ENCODE data around the gene MYOC. TPM values are rescaled to one million over a fixed set of nuclear protein-coding genes. Genes with fewer than 3 reads are reported as not detected.

The MYOC gene
- total RNA-seq, 2 experiments from 2014 or later, result not detected

DNA sequence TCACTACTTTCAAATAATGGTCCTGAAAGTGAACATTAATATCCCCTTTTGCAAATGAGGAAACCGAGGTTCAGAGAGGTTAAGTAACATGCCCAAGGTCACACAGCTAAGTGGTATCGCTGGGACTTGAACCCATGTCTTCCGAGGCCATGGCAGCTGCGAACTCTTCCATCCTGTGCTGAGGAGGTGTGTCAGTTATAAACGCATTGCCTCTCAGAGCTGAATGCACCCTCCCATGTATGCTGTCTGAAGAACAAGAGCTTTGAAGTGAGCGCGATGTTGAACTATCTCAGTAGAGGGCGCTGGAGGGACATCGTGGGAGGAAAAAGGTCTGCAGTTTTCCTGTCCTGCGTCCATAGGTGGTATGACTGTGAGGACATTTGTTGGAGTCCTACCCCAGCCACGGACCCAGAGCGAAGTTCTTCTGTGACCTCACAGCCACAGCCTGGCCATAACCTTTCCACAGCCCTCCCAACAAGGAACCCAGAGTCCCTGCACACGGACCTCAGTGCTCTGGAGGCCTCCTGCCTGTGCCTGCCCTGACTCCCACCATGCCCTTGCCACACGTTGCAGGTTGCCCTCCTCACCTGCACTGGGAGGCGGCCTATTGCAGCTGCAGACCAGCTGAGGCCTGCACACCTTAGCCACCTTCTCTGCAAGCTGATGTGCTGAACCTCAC is 7.5 kb downstream of the MYOC start:
- intact Hi-C loops (cut with micrococcal nuclease), result loop anchor here (1.0 to 5.0 kb wide), 3 partner anchors 160 to 782 kb away; partner anchors contain the start of gene PRRC2C
- ChIA-PET CTCF (interaction anchor here (0.5 to 3.2 kb wide), 40 partner anchors 10 to 857 kb away, joined by 3 to 59 read pairs (median 4); partner anchors contain the start of genes DNM3, FMO4, METTL13 and PRRC2C), POLR2A (interaction anchor here (0.7 kb wide), 1 partner anchor 207 kb away, joined by 7 read pairs; no protein-coding TSS in a partner anchor)
- Mint-ChIP-seq H3K36me3 (no peaks in the 10 kb centered on the region), H3K27me3 (no peaks in the 10 kb centered on the region), H3K4me3 (no peak overlapping the region), H3K4me1 (ENCODE audit: low read depth) (peaks cover 4% of the 10 kb centered on the region), H3K27ac (no peak overlapping the region), H3K9me3 (no peaks in the 10 kb centered on the region)
- DNase-seq, result peak; percentile 82

DNA sequence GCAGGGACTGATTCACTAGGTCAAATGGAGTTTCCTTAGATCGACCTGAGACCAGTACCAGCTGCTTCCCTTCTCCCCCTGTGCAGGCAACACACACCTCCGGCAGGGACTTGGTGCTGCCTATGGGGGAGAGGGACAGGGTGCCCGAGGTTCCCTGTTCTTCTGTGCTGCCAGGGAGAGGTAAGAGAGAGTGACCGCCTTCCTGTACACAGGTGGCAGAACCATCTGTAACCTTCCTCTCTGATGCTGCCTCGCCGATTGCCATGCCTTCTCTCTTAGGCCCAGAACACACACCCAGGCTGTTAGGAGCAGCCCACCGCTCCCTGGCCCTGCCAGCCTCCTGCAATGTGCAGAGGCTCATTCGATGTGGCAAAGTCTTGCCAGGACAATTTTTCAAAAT is 9.3 kb downstream of the MYOC start:
- H3K27me3 Mint-ChIP-seq, result no peaks in the 10 kb centered on the region
- H3K4me1 Mint-ChIP-seq (ENCODE audit: low read depth), result peaks cover 4% of the 10 kb centered on the region
- ChIA-PET POLR2A (no interaction called here), CTCF (interaction anchor here (1.9 kb wide), 1 partner anchor 70 kb away, joined by 11 read pairs; no protein-coding TSS in a partner anchor)
- H3K4me3 Mint-ChIP-seq, result no peak overlapping the region
- intact Hi-C loops (cut with micrococcal nuclease), result no loop called here
- DNase-seq, result no peak
- H3K9me3 Mint-ChIP-seq, result no peaks in the 10 kb centered on the region
- H3K36me3 Mint-ChIP-seq, result no peaks in the 10 kb centered on the region
- no peak overlapping the region for H3K27ac Mint-ChIP-seq

DNA sequence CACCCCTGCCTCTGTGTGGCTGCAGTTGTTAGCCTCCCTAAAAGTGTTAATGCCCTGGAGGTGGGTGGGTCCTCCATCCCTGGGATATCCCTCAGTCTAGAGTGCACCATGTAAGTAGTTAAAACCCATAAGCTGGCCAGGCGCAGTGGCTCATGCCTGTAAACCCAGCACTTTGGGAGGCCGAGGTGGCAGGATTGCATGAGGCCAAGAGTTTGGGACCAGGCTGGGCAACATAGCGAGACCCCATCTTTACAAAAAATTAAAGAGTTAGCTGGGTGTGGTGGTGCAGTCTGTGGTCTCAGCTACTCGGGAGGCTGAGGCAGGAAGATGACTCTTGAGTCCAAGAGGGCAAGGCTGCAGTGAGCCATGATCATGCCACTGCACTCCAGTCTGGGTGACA is 10.3 kb downstream of the MYOC start:
- Mint-ChIP-seq H3K27me3 (no peaks in the 10 kb centered on the region), H3K36me3 (no peaks in the 10 kb centered on the region), H3K4me3 (no peak overlapping the region), H3K27ac (no peak overlapping the region), H3K9me3 (no peaks in the 10 kb centered on the region), H3K4me1 (ENCODE audit: low read depth) (peaks cover 4% of the 10 kb centered on the region)
- DNase-seq, result no peak
- ChIA-PET CTCF (no interaction called here), POLR2A (no interaction called here)
- intact Hi-C loops (cut with micrococcal nuclease), result no loop called here

DNA sequence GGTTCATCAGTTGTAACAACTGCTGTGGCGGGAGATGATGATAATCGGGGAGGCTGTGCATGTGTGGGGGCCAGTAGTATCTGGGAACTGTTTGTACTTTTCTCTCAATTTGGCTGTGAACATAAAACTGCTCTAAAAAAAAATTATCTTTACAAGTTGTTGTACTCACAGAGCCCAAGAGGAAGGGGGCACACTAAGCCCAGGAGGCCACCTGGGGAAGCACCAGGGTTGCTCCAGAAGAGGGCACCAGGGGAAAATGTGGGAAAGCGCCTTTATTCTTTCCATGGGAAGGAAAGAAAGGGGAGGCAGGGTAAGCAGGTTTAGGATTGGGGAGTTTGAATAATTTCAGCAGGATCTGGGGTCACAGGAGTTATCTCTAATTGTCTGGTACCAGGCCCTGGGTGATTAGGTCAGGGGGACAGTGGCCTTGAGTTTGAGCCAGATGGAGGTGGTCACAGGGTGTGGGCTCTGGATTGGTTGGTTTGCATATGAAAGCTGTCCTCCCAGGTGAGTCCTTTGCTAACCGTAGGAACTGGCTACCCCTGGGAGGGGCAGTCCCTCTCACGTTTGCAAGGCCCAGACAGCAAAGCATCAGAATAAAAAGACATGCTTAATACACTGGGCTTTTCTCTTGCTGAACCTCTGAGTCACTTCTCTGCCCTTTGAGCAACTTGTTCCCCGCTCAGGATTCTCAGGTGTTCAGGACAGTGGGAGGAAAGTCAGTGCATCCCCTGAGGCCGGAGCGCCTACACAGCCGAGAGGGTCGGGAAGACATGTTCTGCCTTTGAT is 11.2 kb downstream of the MYOC start:
- H3K9me3 Mint-ChIP-seq, result no peaks in the 10 kb centered on the region
- H3K27ac Mint-ChIP-seq, result no peak overlapping the region
- H3K4me1 Mint-ChIP-seq (ENCODE audit: low read depth), result peaks cover 4% of the 10 kb centered on the region
- no peaks in the 10 kb centered on the region for H3K36me3 Mint-ChIP-seq
- no peak for DNase-seq
- ChIA-PET POLR2A (no interaction called here), CTCF (no interaction called here)
- intact Hi-C loops (cut with micrococcal nuclease), result no loop called here
- H3K27me3 Mint-ChIP-seq, result no peaks in the 10 kb centered on the region
- H3K4me3 Mint-ChIP-seq, result no peak overlapping the region

DNA sequence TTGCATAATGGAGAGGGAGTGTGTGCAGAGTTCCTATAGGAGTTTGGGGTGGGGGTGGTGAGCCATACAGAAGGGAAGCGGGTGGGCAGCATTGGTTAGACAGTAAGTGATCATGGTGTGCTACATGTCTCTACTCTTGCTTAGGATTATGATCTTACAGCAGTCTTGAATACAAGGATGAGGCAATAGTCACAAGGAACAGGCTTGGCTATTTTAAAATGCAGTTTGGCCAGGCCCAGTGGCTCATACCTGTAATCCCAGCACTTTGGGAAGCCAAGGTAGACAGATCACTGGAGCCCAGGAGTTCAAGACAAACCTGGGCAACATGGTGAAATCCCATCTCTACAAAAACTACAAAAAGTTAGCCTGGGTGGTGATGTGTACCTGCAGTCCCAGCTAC is 12.3 kb downstream of the MYOC start:
- no peaks in the 10 kb centered on the region for H3K27me3 Mint-ChIP-seq
- no peaks in the 10 kb centered on the region for H3K36me3 Mint-ChIP-seq
- H3K4me1 Mint-ChIP-seq (ENCODE audit: low read depth), result peaks cover 4% of the 10 kb centered on the region
- no peak for DNase-seq
- ChIA-PET CTCF (no interaction called here), POLR2A (no interaction called here)
- H3K9me3 Mint-ChIP-seq, result no peaks in the 10 kb centered on the region
- H3K27ac Mint-ChIP-seq, result no peak overlapping the region
- intact Hi-C loops (cut with micrococcal nuclease), result no loop called here
- H3K4me3 Mint-ChIP-seq, result no peak overlapping the region

DNA sequence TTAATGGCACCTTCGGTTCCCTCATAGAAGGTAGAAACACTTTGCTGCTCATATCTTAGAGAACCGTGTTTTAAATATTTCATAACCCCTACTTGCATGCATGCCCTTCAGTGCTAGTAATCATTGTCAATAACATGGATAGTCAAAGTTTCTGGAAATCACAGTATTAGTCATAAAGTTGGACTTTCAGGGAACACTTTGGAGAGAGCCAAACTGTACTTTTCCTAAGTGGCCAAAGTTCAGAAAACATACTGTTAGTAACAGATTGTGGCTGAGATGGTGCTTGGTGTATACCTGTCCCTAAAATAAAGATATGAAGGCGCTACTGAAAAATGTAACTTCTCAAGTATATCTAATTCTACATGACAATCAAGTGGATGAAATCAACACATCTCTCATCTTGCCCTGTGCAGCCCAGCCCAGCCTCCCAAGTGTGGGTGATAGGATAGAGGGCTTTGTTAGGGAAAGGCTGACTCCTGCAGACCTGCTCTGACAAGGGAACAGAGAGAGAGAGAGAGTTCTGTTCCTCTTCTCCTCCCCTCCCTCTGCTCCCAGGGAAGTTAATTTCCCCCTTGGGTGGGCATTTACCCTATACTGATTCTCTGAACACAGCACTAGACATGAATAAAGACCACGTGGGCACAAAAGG is 14.4 kb downstream of the MYOC start:
- H3K27ac Mint-ChIP-seq, result no peak overlapping the region
- DNase-seq, result no peak
- intact Hi-C loops (cut with micrococcal nuclease), result no loop called here
- H3K4me1 Mint-ChIP-seq (ENCODE audit: low read depth), result no peaks in the 10 kb centered on the region
- POLR2A ChIA-PET, result interaction anchor here (0.6 kb wide), 1 partner anchor 124 kb away, joined by 3 read pairs; no protein-coding TSS in a partner anchor
- no peaks in the 10 kb centered on the region for H3K9me3 Mint-ChIP-seq
- H3K27me3 Mint-ChIP-seq, result peaks cover 2% of the 10 kb centered on the region
- CTCF ChIA-PET, result no interaction called here
- no peak overlapping the region for H3K4me3 Mint-ChIP-seq
- H3K36me3 Mint-ChIP-seq, result no peaks in the 10 kb centered on the region

DNA sequence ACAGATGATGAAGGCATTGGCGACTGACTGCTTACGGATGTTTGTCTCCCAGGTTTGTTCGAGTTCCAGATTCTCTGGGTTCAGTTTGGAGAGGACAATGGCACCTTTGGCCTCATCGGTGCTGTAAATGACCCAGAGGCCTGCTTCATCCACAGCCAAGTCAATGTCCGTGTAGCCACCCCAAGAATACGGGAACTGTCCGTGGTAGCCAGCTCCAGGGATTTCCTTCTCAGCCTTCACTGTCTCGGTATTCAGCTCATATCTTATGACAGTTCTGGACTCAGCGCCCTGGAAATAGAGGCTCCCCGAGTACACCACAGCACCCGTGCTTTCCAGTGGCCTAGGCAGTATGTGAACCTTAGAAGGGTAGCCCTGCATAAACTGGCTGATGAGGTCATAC is 16.3 kb downstream of the MYOC start:
- no peak overlapping the region for H3K4me3 Mint-ChIP-seq
- peaks cover 6% of the 10 kb centered on the region for H3K27me3 Mint-ChIP-seq
- no peaks in the 10 kb centered on the region for H3K4me1 Mint-ChIP-seq (ENCODE audit: low read depth)
- no peak for DNase-seq
- no peak overlapping the region for H3K27ac Mint-ChIP-seq
- no peaks in the 10 kb centered on the region for H3K9me3 Mint-ChIP-seq
- H3K36me3 Mint-ChIP-seq, result no peaks in the 10 kb centered on the region
- intact Hi-C loops (cut with micrococcal nuclease), result no loop called here
- ChIA-PET POLR2A (no interaction called here), CTCF (interaction anchor here (3.7 kb wide), 1 partner anchor 9 kb away, joined by 17 read pairs; no protein-coding TSS in a partner anchor)

DNA sequence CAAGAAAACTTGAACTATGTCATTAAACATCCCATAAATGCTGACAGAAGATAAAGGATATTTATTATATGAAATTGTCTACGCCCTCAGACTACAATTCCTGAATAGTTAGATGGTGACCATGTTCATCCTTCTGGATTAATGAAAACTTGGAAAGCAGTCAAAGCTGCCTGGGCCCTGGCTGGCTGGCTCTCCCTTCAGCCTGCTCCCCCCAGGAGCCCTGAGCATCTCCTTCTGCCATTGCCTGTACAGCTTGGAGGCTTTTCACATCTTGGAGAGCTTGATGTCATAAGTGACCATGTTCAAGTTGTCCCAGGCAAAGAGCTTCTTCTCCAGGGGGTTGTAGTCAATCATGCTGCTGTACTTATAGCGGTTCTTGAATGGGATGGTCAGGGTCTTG is 16.8 kb downstream of the MYOC start:
- H3K4me3 Mint-ChIP-seq, result no peak overlapping the region
- H3K4me1 Mint-ChIP-seq (ENCODE audit: low read depth), result no peaks in the 10 kb centered on the region
- no peak overlapping the region for H3K27ac Mint-ChIP-seq
- no peaks in the 10 kb centered on the region for H3K9me3 Mint-ChIP-seq
- ChIA-PET POLR2A (no interaction called here), CTCF (interaction anchor here (3.7 kb wide), 1 partner anchor 9 kb away, joined by 17 read pairs; no protein-coding TSS in a partner anchor)
- intact Hi-C loops (cut with micrococcal nuclease), result no loop called here
- H3K36me3 Mint-ChIP-seq, result no peaks in the 10 kb centered on the region
- peaks cover 6% of the 10 kb centered on the region for H3K27me3 Mint-ChIP-seq
- DNase-seq, result no peak

DNA sequence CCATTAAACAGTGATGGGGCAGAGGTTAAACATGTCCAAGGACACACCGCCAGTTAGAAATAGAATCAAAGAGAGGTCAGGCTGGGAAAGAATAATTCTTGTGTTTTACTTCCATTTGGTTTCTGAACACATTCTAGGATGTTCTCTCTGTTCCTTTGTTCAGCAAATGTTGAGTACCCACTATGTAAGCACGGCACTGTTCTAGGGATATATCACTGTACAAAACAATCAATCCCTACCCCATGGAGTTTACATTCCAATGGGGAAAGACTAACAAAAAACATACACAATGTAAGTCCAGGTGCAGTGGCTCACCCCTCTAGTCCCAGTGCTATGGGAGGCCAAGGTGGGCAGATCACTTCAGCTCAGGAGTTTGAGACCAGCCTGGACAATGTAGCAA is 24.3 kb downstream of the MYOC start:
- intact Hi-C loops (cut with micrococcal nuclease), result no loop called here
- H3K4me1 Mint-ChIP-seq (ENCODE audit: low read depth), result no peaks in the 10 kb centered on the region
- no peaks in the 10 kb centered on the region for H3K9me3 Mint-ChIP-seq
- H3K4me3 Mint-ChIP-seq, result no peak overlapping the region
- H3K27me3 Mint-ChIP-seq, result peaks cover 18% of the 10 kb centered on the region
- DNase-seq, result no peak
- no peak overlapping the region for H3K27ac Mint-ChIP-seq
- POLR2A ChIA-PET, result interaction anchor here (0.5 kb wide), 1 partner anchor 22 kb away, joined by 3 read pairs; no protein-coding TSS in a partner anchor
- H3K36me3 Mint-ChIP-seq, result no peaks in the 10 kb centered on the region
- CTCF ChIA-PET, result no interaction called here

DNA sequence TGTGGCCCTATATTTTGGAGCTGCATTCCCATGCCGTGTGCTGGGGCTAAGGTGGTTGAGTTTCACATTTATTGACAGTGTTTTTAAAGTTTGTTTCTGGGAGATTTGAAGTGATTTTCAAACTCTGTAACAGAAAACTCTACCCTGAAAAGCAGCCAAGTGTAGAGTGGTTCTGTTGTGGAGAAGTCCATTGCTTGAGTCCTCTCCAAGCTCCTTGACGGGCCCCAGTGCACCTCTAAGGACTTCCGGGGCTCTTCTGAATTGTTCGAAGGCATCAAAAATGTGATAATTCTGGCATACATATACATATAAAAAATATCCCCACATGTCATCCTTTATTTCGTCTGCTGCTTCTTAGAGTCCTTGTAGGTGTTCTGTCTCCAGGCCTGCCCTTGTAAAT is 25.5 kb downstream of the MYOC start:
- Mint-ChIP-seq H3K27me3 (peaks cover 14% of the 10 kb centered on the region), H3K36me3 (no peaks in the 10 kb centered on the region), H3K9me3 (no peaks in the 10 kb centered on the region), H3K4me1 (ENCODE audit: low read depth) (no peaks in the 10 kb centered on the region), H3K27ac (no peak overlapping the region), H3K4me3 (no peak overlapping the region)
- CTCF ChIA-PET, result no interaction called here
- POLR2A ChIA-PET, result no interaction called here
- no peak for DNase-seq
- intact Hi-C loops (cut with micrococcal nuclease), result no loop called here

DNA sequence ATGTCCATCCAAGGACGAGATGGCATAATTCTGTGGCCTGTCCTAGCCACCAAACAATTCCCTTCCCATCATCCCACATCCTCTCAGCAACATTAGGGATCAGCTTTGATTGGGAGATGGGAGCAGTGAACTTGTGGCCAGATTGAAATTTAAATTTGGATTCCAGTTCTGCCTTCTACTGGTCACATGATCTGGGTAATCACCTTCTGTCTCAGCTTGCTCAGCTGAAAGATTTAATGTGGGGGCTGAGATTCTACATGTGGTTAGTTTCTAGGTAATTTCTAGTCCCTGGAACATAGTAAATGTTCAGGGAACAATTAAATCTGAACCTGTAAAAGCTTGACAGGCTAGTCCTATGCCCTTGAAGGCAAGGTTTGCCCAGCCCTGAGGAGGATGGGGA is 27.3 kb downstream of the MYOC start:
- Mint-ChIP-seq H3K4me3 (no peak overlapping the region), H3K9me3 (no peaks in the 10 kb centered on the region), H3K36me3 (no peaks in the 10 kb centered on the region), H3K27me3 (peaks cover 12% of the 10 kb centered on the region), H3K4me1 (ENCODE audit: low read depth) (no peaks in the 10 kb centered on the region), H3K27ac (no peak overlapping the region)
- intact Hi-C loops (cut with micrococcal nuclease), result no loop called here
- DNase-seq, result no peak
- ChIA-PET POLR2A (no interaction called here), CTCF (interaction anchor here (1.3 kb wide), 1 partner anchor 140 kb away, joined by 3 read pairs; the partner anchor contains the start of gene PRRC2C)

DNA sequence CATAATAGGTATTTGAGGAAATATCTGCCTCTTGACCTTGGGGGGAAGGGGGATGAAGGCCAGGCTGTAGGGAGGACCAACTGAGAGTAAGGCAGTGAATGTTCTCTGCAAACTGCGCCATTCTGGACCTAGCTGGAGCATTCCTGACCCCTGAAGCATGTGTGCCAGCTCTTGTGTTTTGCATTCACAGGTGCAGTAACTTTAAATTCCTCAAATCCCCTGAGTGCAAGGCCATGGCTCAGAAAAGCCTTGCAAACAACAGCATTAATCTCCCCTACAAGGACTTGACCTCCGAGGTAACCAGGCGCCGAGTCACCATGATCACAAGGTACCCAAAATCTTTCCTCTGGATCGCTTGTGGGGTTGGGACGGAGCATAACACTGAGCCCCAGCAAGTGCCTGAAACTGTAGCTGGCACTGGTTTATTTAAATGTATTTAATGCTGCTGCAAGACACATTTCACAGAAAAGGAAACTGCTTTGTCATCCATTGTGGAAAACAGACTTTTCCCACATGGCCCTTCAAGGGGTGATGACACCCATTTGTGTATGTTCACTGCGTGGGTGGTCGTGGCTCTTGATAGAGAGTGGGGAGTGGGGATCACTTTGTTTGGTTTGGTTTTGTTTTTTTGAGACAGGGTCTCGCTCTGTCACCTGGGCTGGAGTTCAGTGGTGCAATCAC is 28.7 kb downstream of the MYOC start:
- Mint-ChIP-seq H3K4me3 (no peak overlapping the region), H3K27ac (no peak overlapping the region), H3K27me3 (peaks cover 1% of the 10 kb centered on the region), H3K9me3 (no peaks in the 10 kb centered on the region), H3K36me3 (no peaks in the 10 kb centered on the region), H3K4me1 (ENCODE audit: low read depth) (no peaks in the 10 kb centered on the region)
- intact Hi-C loops (cut with micrococcal nuclease), result no loop called here
- ChIA-PET CTCF (no interaction called here), POLR2A (no interaction called here)
- no peak for DNase-seq

Measured in activated CD4-positive, alpha-beta memory T cell treated with anti-CD3 and anti-CD28 coated beads for 36 hours (primary cell).